Left ventricle myocardium inferior (tissue), 1 donor: ENCODE measurements around the gene PLEKHG3. TPM values are rescaled to one million over a fixed set of nuclear protein-coding genes. Genes with fewer than 3 reads are reported as not detected.

Experiments
- DNase-seq: peaks from one replicate; pipeline ENCODE4 v3.0.0-alpha.2; 2020
- H3K27ac ChIP-seq: fragments of 200-600 bp; replicated peaks from 2 replicates; pipeline ENCODE4 v1.8.0; 2021
- H3K27me3 ChIP-seq: fragments of 200-600 bp; 2 replicates; pipeline ENCODE4 v1.8.0; 2021; ENCODE audit warnings: low read depth
- H3K36me3 ChIP-seq: fragments of 200-600 bp; 2 replicates; pipeline ENCODE4 v1.8.0; 2021
- H3K4me1 ChIP-seq: fragments of 200-600 bp; 2 replicates; pipeline ENCODE4 v1.8.0; 2021
- H3K4me3 ChIP-seq: fragments of 200-600 bp; 2 replicates; pipeline ENCODE4 v1.8.0; 2021; ENCODE audit warnings: mild to moderate bottlenecking, moderate library complexity
- H3K9me3 ChIP-seq: fragments of 200-600 bp; replicated peaks from 2 replicates; pipeline ENCODE4 v1.8.0; 2021
- CTCF ChIP-seq: fragments of 200-600 bp; IDR thresholded peaks from 2 replicates; pipeline ENCODE4 v1.8.0; 2021; ENCODE audit warnings: antibody characterized with exemption, mild to moderate bottlenecking, borderline replicate concordance
- intact Hi-C: fragments of 100-400 bp; cut with micrococcal nuclease; formaldehyde crosslinking; loops from one replicate; pipeline ENCODE4 v1.11.0; 2022
- total RNA-seq: library from RNA; stranded (reverse); fragmentation: NEBNext Ultra II Directional; extraction: Animal tissue kit (Norgen Biotek cat#: 25700); gene quantifications from one replicate; pipeline ENCODE4 v1.2.1, GENCODE V29; 2021
- donor health status: DM: no; HTN: yes; CAD: no; lungs with severe emphysema.

PLEKHG3 gene
- total RNA-seq, 1 donor from 2014 or later: 16.5 TPM

GRCh38 chr14:64692986-64693809 is 11.0 kb upstream of the PLEKHG3 start:
- peak overlapping the region; percentile 65 for H3K27ac ChIP-seq
- intact Hi-C loops: no loop called here
- no peak overlapping the region for H3K4me3 ChIP-seq
- H3K27me3 ChIP-seq: no peaks in the 10 kb centered on the region
- no peaks in the 10 kb centered on the region for H3K36me3 ChIP-seq
- no peak for DNase-seq
- no peak for TF ChIP-seq CTCF
- H3K9me3 ChIP-seq: no peaks in the 10 kb centered on the region
- H3K4me1 ChIP-seq: peaks cover 52% of the 10 kb centered on the region

GRCh38 chr14:64693810-64694165 is 10.4 kb upstream of the PLEKHG3 start:
- Histone ChIP-seq H3K36me3 (no peaks in the 10 kb centered on the region), H3K27ac (peak overlapping the region; percentile 65), H3K9me3 (no peaks in the 10 kb centered on the region), H3K4me3 (no peak overlapping the region), H3K4me1 (peaks cover 52% of the 10 kb centered on the region), H3K27me3 (no peaks in the 10 kb centered on the region)
- no peak for DNase-seq
- intact Hi-C loops: no loop called here
- TF ChIP-seq CTCF: no peak

- no peak for TF ChIP-seq CTCF
- Histone ChIP-seq H3K27me3 (no peaks in the 10 kb centered on the region), H3K36me3 (no peaks in the 10 kb centered on the region), H3K9me3 (no peaks in the 10 kb centered on the region), H3K27ac (peak overlapping the region; percentile 65), H3K4me3 (no peak overlapping the region), H3K4me1 (peaks cover 52% of the 10 kb centered on the region)
- no peak for DNase-seq
- intact Hi-C loops: no loop called here
Observed at GRCh38 chr14:64695071-64695470, 9.2 kb upstream of the PLEKHG3 start.

GRCh38 chr14:64696355-64696857 is 7.8 kb upstream of the PLEKHG3 start:
- intact Hi-C loops: no loop called here
- peaks cover 52% of the 10 kb centered on the region for H3K4me1 ChIP-seq
- no peaks in the 10 kb centered on the region for H3K9me3 ChIP-seq
- H3K36me3 ChIP-seq: no peaks in the 10 kb centered on the region
- H3K27me3 ChIP-seq: no peaks in the 10 kb centered on the region
- peak overlapping the region; percentile 65 for H3K27ac ChIP-seq
- H3K4me3 ChIP-seq: no peak overlapping the region
- no peak for TF ChIP-seq CTCF
- no peak for DNase-seq

- DNase-seq: no peak
- Histone ChIP-seq H3K4me1 (peaks cover 42% of the 10 kb centered on the region), H3K27ac (no peak overlapping the region), H3K9me3 (no peaks in the 10 kb centered on the region), H3K27me3 (peaks cover 12% of the 10 kb centered on the region), H3K36me3 (no peaks in the 10 kb centered on the region), H3K4me3 (no peak overlapping the region)
- TF ChIP-seq CTCF: no peak
- intact Hi-C loops: no loop called here
Observed at GRCh38 chr14:64698903-64699302, 5.3 kb upstream of the PLEKHG3 start.
